SJSA1 (cell line): ENCODE measurements around the gene KCNQ1. TPM values are rescaled to one million over a fixed set of nuclear protein-coding genes. Genes with fewer than 3 reads are reported as not detected.

Experiments
- DNase-seq, 2 experiments: peaks; one replicate each; pipeline ENCODE4 v3.0.0-alpha.2; 2015 to 2020; ENCODE audit warnings: low spot score in 2 of 2, low read depth in 1 of 2
- H3K27ac ChIP-seq: fragments of 250-450 bp; sonication (Bioruptor Pico); 2 replicates; pipeline ENCODE4 v1.5.1; 2020; ENCODE audit warnings: mild to moderate bottlenecking, moderate library complexity
- H3K27me3 ChIP-seq: fragments of 250-450 bp; sonication (Bioruptor Pico); replicated peaks from 2 replicates; pipeline ENCODE4 v1.5.1; 2020; ENCODE audit warnings: mild to moderate bottlenecking, moderate library complexity
- H3K36me3 ChIP-seq: fragments of 250-450 bp; sonication (Bioruptor Pico); 2 replicates; pipeline ENCODE4 v1.5.1; 2020; ENCODE audit warnings: mild to moderate bottlenecking
- H3K4me1 ChIP-seq: fragments of 250-450 bp; sonication (Bioruptor Pico); replicated peaks from 2 replicates; pipeline ENCODE4 v1.6.1; 2021; ENCODE audit warnings: mild to moderate bottlenecking
- H3K4me3 ChIP-seq: fragments of 250-450 bp; sonication (Bioruptor Pico); 2 replicates; pipeline ENCODE4 v1.5.1; 2020; ENCODE audit warnings: mild to moderate bottlenecking
- H3K9me3 ChIP-seq: fragments of 250-450 bp; sonication (Bioruptor Pico); replicated peaks from 2 replicates; pipeline ENCODE4 v1.5.1; 2020; ENCODE audit warnings: mild to moderate bottlenecking
- total RNA-seq: library from RNA; depleted of rRNA; stranded (reverse); fragments of >200 nt; shearing (Covaris generic); gene quantifications from 2 replicates; pipeline ENCODE4 v1.2.3, GENCODE V29; 2014

The KCNQ1 gene
- total RNA-seq, 1 experiment from 2014 or later: not detected

GRCh38 chr11:2848497-2848896 is 403.7 kb downstream of the KCNQ1 start:
- Histone ChIP-seq H3K9me3 (no peaks in the 10 kb centered on the region; the same call in 1 of the 2 replicates), H3K4me3 (no peak overlapping the region), H3K27ac (no peak overlapping the region), H3K36me3 (no peaks in the 10 kb centered on the region), H3K27me3 (peaks cover under 1% of the 10 kb centered on the region), H3K4me1 (0 out of 2 replicates have a peak, but pooled peaks cover 3% of the 10 kb centered on the region)
- DNase-seq: no peak

- no peaks in the 10 kb centered on the region for H3K36me3 ChIP-seq
- H3K9me3 ChIP-seq: no peaks in the 10 kb centered on the region; the same call in 1 of the 2 replicates
- no peak for DNase-seq
- no peak overlapping the region for H3K27ac ChIP-seq
- peaks cover 7% of the 10 kb centered on the region for H3K27me3 ChIP-seq
- no peak overlapping the region for H3K4me3 ChIP-seq
- H3K4me1 ChIP-seq: 0 out of 2 replicates have a peak, but pooled peaks cover 3% of the 10 kb centered on the region
Measured at GRCh38 chr11:2849994-2850770, 405.4 kb downstream of the KCNQ1 start.

GRCh38 chr11:2853401-2853800 is 408.6 kb downstream of the KCNQ1 start:
- Histone ChIP-seq H3K27ac (no peak overlapping the region), H3K9me3 (no peaks in the 10 kb centered on the region; the same call in 1 of the 2 replicates), H3K36me3 (no peaks in the 10 kb centered on the region), H3K27me3 (peaks cover 15% of the 10 kb centered on the region), H3K4me3 (no peak overlapping the region), H3K4me1 (no peaks in the 10 kb centered on the region)
- no peak for DNase-seq

GRCh38 chr11:2853997-2854560 is 409.3 kb downstream of the KCNQ1 start:
- no peaks in the 10 kb centered on the region; the same call in 1 of the 2 replicates for H3K9me3 ChIP-seq
- H3K4me3 ChIP-seq: no peak overlapping the region
- no peak for DNase-seq
- no peaks in the 10 kb centered on the region for H3K36me3 ChIP-seq
- peaks cover 15% of the 10 kb centered on the region for H3K27me3 ChIP-seq
- no peaks in the 10 kb centered on the region for H3K4me1 ChIP-seq
- H3K27ac ChIP-seq: no peak overlapping the region

- no peaks in the 10 kb centered on the region for H3K4me1 ChIP-seq
- peaks cover 15% of the 10 kb centered on the region for H3K27me3 ChIP-seq
- H3K36me3 ChIP-seq: no peaks in the 10 kb centered on the region
- H3K4me3 ChIP-seq: no peak overlapping the region
- H3K9me3 ChIP-seq: no peaks in the 10 kb centered on the region; the same call in 1 of the 2 replicates
- DNase-seq: no peak
- H3K27ac ChIP-seq: no peak overlapping the region
Measured at GRCh38 chr11:2855162-2855561, 410.4 kb downstream of the KCNQ1 start.

- Histone ChIP-seq H3K27me3 (peaks cover 27% of the 10 kb centered on the region), H3K4me1 (no peaks in the 10 kb centered on the region)
Measured at GRCh38 chr11:2857276-2857675, 412.5 kb downstream of the KCNQ1 start.

GRCh38 chr11:2857918-2858317 is 413.1 kb downstream of the KCNQ1 start:
- Histone ChIP-seq H3K27ac (no peak overlapping the region), H3K27me3 (peaks cover 31% of the 10 kb centered on the region), H3K4me1 (no peaks in the 10 kb centered on the region), H3K36me3 (no peaks in the 10 kb centered on the region), H3K9me3 (no peaks in the 10 kb centered on the region), H3K4me3 (no peak overlapping the region)
- no peak for DNase-seq

More at GRCh38 chr11:2857276-2857675, 412.5 kb downstream of the KCNQ1 start:
- Histone ChIP-seq H3K36me3 (no peaks in the 10 kb centered on the region), H3K4me3 (no peak overlapping the region), H3K27ac (no peak overlapping the region), H3K9me3 (no peaks in the 10 kb centered on the region)
- DNase-seq: no peak

- Histone ChIP-seq H3K4me3 (no peak overlapping the region), H3K9me3 (no peaks in the 10 kb centered on the region), H3K4me1 (no peaks in the 10 kb centered on the region), H3K36me3 (no peaks in the 10 kb centered on the region), H3K27ac (no peak overlapping the region), H3K27me3 (peaks cover 33% of the 10 kb centered on the region)
- DNase-seq: no peak
Measured at GRCh38 chr11:2858995-2859698, 414.3 kb downstream of the KCNQ1 start.

- no peak overlapping the region for H3K4me3 ChIP-seq
- H3K36me3 ChIP-seq: no peaks in the 10 kb centered on the region
- no peak for DNase-seq
- no peak overlapping the region for H3K27ac ChIP-seq
- H3K4me1 ChIP-seq: no peaks in the 10 kb centered on the region
- no peaks in the 10 kb centered on the region for H3K9me3 ChIP-seq
- H3K27me3 ChIP-seq: peaks cover 37% of the 10 kb centered on the region
Measured at GRCh38 chr11:2859699-2860037, 414.9 kb downstream of the KCNQ1 start.

- Histone ChIP-seq H3K27ac (no peak overlapping the region), H3K4me3 (no peak overlapping the region), H3K4me1 (no peaks in the 10 kb centered on the region), H3K9me3 (no peaks in the 10 kb centered on the region), H3K27me3 (peaks cover 40% of the 10 kb centered on the region), H3K36me3 (no peaks in the 10 kb centered on the region)
- DNase-seq: no peak
Measured at GRCh38 chr11:2860636-2861035, 415.8 kb downstream of the KCNQ1 start.

GRCh38 chr11:2862395-2863275 is 417.8 kb downstream of the KCNQ1 start:
- no peaks in the 10 kb centered on the region for H3K4me1 ChIP-seq
- DNase-seq: no peak
- H3K36me3 ChIP-seq: no peaks in the 10 kb centered on the region
- H3K9me3 ChIP-seq: no peaks in the 10 kb centered on the region
- H3K27ac ChIP-seq: no peak overlapping the region
- no peak overlapping the region for H3K4me3 ChIP-seq
- H3K27me3 ChIP-seq: peaks cover 38% of the 10 kb centered on the region

GRCh38 chr11:2863276-2863618 is 418.4 kb downstream of the KCNQ1 start:
- no peaks in the 10 kb centered on the region for H3K36me3 ChIP-seq
- no peak overlapping the region for H3K27ac ChIP-seq
- no peaks in the 10 kb centered on the region for H3K9me3 ChIP-seq
- H3K4me3 ChIP-seq: no peak overlapping the region
- DNase-seq: no peak
- H3K4me1 ChIP-seq: no peaks in the 10 kb centered on the region
- peaks cover 41% of the 10 kb centered on the region for H3K27me3 ChIP-seq

- no peak overlapping the region for H3K4me3 ChIP-seq
- no peaks in the 10 kb centered on the region for H3K36me3 ChIP-seq
Measured at GRCh38 chr11:2864901-2865300, 420.1 kb downstream of the KCNQ1 start.

More at GRCh38 chr11:2864901-2865300, 420.1 kb downstream of the KCNQ1 start:
- no peaks in the 10 kb centered on the region for H3K9me3 ChIP-seq
- no peak overlapping the region for H3K27ac ChIP-seq
- peaks cover 51% of the 10 kb centered on the region for H3K27me3 ChIP-seq
- DNase-seq: no peak
- no peaks in the 10 kb centered on the region for H3K4me1 ChIP-seq
